Mammary epithelial cell (primary cell): Measurements from ENCODE around the gene PCSK7.

Experiments
- CTCF ChIP-seq, 2 donors: IDR thresholded peaks in 1 of 2; conservative IDR thresholded peaks in 1 of 2; 2 replicates each; pipeline ENCODE4 v1.5.1; 2011 to 2012; ENCODE audit warnings: inconsistent platforms in 2 of 2, low read length in 2 of 2, mild to moderate bottlenecking in 2 of 2, control low read depth in 1 of 2, low read depth in 1 of 2; ENCODE audit not compliant: insufficient read depth in 1 of 2; ENCODE audit errors: extremely low read depth in 1 of 2
- EZH2 ChIP-seq: IDR thresholded peaks from 2 replicates; pipeline ENCODE4 v1.6.1; 2012; ENCODE audit warnings: low read length, inconsistent platforms, borderline replicate concordance

DNA sequence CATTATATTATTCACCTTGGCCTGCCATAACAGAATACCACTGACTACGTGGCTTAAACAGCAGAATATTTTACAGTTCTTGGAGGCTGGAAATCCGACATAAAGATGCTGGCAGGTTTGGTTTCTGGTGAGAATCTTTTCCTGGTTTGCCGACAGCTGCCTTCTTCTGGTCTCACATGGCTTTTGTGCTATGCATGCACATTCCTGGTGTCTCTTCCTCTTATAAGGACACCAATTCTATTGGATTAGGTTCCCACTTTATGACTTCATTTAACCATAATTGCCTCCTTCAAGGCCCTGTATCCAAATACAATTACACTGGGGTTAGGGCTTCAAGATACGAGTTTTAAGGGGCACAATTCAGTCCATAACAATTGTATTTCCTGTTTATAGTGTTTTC is 17.7 kb upstream of the PCSK7 start:
- TF ChIP-seq CTCF (conservative IDR thresholded peaks at IDR 0.05 in 1 of 2, IDR thresholded peaks at IDR 0.05 in 1 of 2; ENCODE audit: extremely low read depth in 1 of 2, insufficient read depth in 1 of 2, low read depth in 1 of 2, low read length in 2 of 2) = no peak
- TF ChIP-seq EZH2 = no peak
